HCT116 (cell line): ENCODE results near the gene CPNE9.

Experiments
- CBX3 ChIP-seq: IDR thresholded peaks from 2 replicates; pipeline ENCODE4 v1.6.1; 2012; ENCODE audit warnings: low read depth
- CEBPB ChIP-seq: IDR thresholded peaks from 2 replicates; pipeline ENCODE4 v1.6.1; 2012; ENCODE audit warnings: low read depth
- EZH2 ChIP-seq: fragments of 200-600 bp; sonication (generic); IDR thresholded peaks from 2 replicates; pipeline ENCODE4 v1.6.1; 2017; ENCODE audit warnings: antibody characterized with exemption, mixed run types
- EZH2phosphoT487 ChIP-seq: fragments of 200-600 bp; IDR thresholded peaks from 2 replicates; pipeline ENCODE4 v1.6.1; 2018; ENCODE audit warnings: antibody characterized with exemption, borderline replicate concordance
- JUND ChIP-seq: IDR thresholded peaks from 2 replicates; pipeline ENCODE4 v1.6.1; 2012
- POLR2A ChIP-seq: IDR thresholded peaks from 2 replicates; pipeline ENCODE4 v1.7.0; 2011; ENCODE audit warnings: borderline replicate concordance; ENCODE audit not compliant: insufficient read depth, insufficient read length; ENCODE audit errors: extremely low read depth
- POLR2AphosphoS5 ChIP-seq: IDR thresholded peaks from 2 replicates; pipeline ENCODE4 v1.6.1; 2011; ENCODE audit warnings: mild to moderate bottlenecking, low read depth, low read length, moderate library complexity
- RAD21 ChIP-seq: IDR thresholded peaks from 2 replicates; pipeline ENCODE4 v1.6.1; 2012; ENCODE audit warnings: low read depth, mild to moderate bottlenecking
- SRF ChIP-seq: IDR thresholded peaks from 2 replicates; pipeline ENCODE4 v1.6.1; 2012; ENCODE audit warnings: low read depth
- TF ChIP-seq, protein P1 (sequence below), 3 experiments: fragments of 200-600 bp in 1 of 3; sonication (generic) in 1 of 3; IDR thresholded peaks in 2 of 3; conservative IDR thresholded peaks in 1 of 3; 2 replicates each; pipeline ENCODE4 v1.5.1; 2012 to 2017; ENCODE audit warnings: low read depth in 2 of 3, low read length in 2 of 3, antibody characterized with exemption in 1 of 3, borderline replicate concordance in 1 of 3, control low read depth in 1 of 3, mild to moderate bottlenecking in 1 of 3, mixed read lengths in 1 of 3, mixed run types in 1 of 3, moderate library complexity in 1 of 3; ENCODE audit not compliant: insufficient read depth in 1 of 3
- TF ChIP-seq, protein P2 (sequence below): IDR thresholded peaks from 2 replicates; pipeline ENCODE4 v1.6.1; 2011; ENCODE audit warnings: mild to moderate bottlenecking, low read length, moderate library complexity; ENCODE audit not compliant: insufficient replicate concordance; ENCODE audit errors: extremely low read depth
- TF ChIP-seq, protein P3 (sequence below): IDR thresholded peaks from 2 replicates; pipeline ENCODE4 v1.6.1; 2012; ENCODE audit warnings: low read depth
- TF ChIP-seq, protein P4 (sequence below): IDR thresholded peaks from 2 replicates; pipeline ENCODE4 v1.6.1; 2012

DNA sequence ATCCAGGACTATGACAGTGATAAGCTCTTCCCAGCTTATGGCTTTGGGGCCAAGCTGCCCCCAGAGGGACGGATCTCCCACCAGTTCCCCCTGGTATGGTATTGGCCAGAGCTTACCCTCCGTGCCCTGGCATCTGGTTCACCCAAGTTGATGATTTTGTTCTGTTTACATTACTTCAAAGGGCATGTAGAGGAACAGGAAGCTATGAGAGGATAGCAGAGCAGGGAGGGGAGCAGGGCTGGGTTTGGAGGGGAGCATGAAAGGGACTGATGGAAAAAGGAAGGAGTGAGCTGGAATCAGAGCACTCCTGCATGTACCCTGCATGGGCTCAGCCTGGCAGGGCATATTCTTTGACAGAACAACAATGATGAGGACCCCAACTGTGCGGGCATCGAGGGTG lies 14.5 kb downstream of the CPNE9 start:
- TF ChIP-seq, protein P1, sequence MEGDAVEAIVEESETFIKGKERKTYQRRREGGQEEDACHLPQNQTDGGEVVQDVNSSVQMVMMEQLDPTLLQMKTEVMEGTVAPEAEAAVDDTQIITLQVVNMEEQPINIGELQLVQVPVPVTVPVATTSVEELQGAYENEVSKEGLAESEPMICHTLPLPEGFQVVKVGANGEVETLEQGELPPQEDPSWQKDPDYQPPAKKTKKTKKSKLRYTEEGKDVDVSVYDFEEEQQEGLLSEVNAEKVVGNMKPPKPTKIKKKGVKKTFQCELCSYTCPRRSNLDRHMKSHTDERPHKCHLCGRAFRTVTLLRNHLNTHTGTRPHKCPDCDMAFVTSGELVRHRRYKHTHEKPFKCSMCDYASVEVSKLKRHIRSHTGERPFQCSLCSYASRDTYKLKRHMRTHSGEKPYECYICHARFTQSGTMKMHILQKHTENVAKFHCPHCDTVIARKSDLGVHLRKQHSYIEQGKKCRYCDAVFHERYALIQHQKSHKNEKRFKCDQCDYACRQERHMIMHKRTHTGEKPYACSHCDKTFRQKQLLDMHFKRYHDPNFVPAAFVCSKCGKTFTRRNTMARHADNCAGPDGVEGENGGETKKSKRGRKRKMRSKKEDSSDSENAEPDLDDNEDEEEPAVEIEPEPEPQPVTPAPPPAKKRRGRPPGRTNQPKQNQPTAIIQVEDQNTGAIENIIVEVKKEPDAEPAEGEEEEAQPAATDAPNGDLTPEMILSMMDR (IDR thresholded peaks at IDR 0.05 in 2 of 3, conservative IDR thresholded peaks at IDR 0.05 in 1 of 3; ENCODE audit: borderline replicate concordance in 1 of 3, insufficient read depth in 1 of 3, low read depth in 2 of 3, low read length in 2 of 3): no peak
- no peak for TF ChIP-seq POLR2A
- TF ChIP-seq POLR2AphosphoS5: no peak
- TF ChIP-seq CEBPB: no peak
- no peak for TF ChIP-seq EZH2
- TF ChIP-seq, protein P2, sequence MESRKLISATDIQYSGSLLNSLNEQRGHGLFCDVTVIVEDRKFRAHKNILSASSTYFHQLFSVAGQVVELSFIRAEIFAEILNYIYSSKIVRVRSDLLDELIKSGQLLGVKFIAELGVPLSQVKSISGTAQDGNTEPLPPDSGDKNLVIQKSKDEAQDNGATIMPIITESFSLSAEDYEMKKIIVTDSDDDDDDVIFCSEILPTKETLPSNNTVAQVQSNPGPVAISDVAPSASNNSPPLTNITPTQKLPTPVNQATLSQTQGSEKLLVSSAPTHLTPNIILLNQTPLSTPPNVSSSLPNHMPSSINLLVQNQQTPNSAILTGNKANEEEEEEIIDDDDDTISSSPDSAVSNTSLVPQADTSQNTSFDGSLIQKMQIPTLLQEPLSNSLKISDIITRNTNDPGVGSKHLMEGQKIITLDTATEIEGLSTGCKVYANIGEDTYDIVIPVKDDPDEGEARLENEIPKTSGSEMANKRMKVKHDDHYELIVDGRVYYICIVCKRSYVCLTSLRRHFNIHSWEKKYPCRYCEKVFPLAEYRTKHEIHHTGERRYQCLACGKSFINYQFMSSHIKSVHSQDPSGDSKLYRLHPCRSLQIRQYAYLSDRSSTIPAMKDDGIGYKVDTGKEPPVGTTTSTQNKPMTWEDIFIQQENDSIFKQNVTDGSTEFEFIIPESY: no peak
- TF ChIP-seq, protein P3, sequence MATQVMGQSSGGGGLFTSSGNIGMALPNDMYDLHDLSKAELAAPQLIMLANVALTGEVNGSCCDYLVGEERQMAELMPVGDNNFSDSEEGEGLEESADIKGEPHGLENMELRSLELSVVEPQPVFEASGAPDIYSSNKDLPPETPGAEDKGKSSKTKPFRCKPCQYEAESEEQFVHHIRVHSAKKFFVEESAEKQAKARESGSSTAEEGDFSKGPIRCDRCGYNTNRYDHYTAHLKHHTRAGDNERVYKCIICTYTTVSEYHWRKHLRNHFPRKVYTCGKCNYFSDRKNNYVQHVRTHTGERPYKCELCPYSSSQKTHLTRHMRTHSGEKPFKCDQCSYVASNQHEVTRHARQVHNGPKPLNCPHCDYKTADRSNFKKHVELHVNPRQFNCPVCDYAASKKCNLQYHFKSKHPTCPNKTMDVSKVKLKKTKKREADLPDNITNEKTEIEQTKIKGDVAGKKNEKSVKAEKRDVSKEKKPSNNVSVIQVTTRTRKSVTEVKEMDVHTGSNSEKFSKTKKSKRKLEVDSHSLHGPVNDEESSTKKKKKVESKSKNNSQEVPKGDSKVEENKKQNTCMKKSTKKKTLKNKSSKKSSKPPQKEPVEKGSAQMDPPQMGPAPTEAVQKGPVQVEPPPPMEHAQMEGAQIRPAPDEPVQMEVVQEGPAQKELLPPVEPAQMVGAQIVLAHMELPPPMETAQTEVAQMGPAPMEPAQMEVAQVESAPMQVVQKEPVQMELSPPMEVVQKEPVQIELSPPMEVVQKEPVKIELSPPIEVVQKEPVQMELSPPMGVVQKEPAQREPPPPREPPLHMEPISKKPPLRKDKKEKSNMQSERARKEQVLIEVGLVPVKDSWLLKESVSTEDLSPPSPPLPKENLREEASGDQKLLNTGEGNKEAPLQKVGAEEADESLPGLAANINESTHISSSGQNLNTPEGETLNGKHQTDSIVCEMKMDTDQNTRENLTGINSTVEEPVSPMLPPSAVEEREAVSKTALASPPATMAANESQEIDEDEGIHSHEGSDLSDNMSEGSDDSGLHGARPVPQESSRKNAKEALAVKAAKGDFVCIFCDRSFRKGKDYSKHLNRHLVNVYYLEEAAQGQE: no peak
- TF ChIP-seq SRF: no peak
- no peak for TF ChIP-seq EZH2phosphoT487
- TF ChIP-seq CBX3: no peak
- TF ChIP-seq RAD21: no peak
- no peak for TF ChIP-seq JUND
- TF ChIP-seq, protein P4, sequence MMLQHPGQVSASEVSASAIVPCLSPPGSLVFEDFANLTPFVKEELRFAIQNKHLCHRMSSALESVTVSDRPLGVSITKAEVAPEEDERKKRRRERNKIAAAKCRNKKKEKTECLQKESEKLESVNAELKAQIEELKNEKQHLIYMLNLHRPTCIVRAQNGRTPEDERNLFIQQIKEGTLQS: no peak
